GM13977 (cell line): Measurements from ENCODE around the gene NOP10.
"Not testable (repeated sequence)": the region's sequence is repeated elsewhere in the genome, so short reads cannot be mapped to it uniquely, and the experiment has no call there.

ENCODE experiments used
- DNase-seq: peaks from one replicate; pipeline ENCODE4 v3.0.0; 2012; ENCODE audit warnings: low spot score
- in situ Hi-C: fragments of 300-500 bp; cut with MboI; formaldehyde crosslinking; loops from one replicate; pipeline ENCODE4 v1.12.0; 2022; ENCODE audit warnings: low sequenced_read_pairs, low pct_unique_long_range_greater_than_20kb, mixed read lengths, inconsistent platforms; ENCODE audit not compliant: unreplicated experiment
- TF ChIP-seq, protein P1 (sequence below): IDR thresholded peaks from 2 replicates; pipeline ENCODE4 v1.5.1; 2012; ENCODE audit warnings: mild to moderate bottlenecking, control low read depth; ENCODE audit not compliant: insufficient read depth; ENCODE audit errors: extremely low read depth, missing control alignments

Gene NOP10

DNA sequence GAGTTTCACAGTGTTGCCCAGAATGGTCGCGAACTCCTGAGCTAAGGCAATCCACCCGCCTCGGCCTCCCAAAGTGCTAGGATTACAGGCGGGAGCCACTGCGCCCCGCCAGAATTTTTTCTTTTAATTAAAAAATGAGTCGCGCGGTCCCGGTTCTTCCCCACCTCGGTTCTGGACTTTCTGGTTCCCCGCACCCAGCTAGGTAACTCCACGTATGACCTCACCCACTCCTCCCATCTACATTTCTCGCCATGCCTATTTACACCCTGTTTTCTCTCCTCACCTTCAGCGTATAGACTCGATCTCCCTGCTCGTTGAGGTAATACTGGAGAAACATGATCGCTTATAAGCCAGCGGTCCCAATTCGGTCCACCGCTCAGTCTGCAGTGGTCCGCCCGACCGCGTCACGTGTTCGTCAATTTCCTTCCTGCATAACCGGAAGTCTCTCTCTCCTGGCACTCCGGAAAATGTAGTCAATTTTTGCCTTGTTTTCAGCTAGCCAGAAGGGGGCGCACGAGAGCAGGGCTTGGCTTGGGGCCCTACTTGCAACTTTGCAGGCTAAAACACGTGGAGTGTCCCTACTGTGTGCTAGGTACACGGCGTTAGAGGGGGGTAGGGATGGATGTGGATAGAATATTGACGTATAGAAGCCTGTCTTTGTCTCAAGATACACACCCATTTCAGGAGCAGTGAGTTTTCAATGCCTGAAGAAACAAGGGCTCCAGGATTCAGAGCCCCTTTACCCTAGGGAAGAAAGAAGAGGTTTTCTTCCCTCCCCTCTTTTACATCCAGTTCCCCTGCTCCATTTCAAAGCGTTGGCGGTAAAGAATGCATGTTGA is at the start of gene NOP10, which contains the start of gene NUTM1:
Gene NOP10, minus strand, starts transcription at position 400 of the 839 bp plus-strand sequence. Its CDS starts 63 bp downstream, at position 337.
Gene NUTM1, plus strand, starts transcription at position 579 of the 839 bp plus-strand sequence. CDS start 382 bp downstream, outside the sequence.
- TF ChIP-seq, protein P1, sequence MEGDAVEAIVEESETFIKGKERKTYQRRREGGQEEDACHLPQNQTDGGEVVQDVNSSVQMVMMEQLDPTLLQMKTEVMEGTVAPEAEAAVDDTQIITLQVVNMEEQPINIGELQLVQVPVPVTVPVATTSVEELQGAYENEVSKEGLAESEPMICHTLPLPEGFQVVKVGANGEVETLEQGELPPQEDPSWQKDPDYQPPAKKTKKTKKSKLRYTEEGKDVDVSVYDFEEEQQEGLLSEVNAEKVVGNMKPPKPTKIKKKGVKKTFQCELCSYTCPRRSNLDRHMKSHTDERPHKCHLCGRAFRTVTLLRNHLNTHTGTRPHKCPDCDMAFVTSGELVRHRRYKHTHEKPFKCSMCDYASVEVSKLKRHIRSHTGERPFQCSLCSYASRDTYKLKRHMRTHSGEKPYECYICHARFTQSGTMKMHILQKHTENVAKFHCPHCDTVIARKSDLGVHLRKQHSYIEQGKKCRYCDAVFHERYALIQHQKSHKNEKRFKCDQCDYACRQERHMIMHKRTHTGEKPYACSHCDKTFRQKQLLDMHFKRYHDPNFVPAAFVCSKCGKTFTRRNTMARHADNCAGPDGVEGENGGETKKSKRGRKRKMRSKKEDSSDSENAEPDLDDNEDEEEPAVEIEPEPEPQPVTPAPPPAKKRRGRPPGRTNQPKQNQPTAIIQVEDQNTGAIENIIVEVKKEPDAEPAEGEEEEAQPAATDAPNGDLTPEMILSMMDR: peak; percentile 90
- peak; percentile 77 for DNase-seq

DNA sequence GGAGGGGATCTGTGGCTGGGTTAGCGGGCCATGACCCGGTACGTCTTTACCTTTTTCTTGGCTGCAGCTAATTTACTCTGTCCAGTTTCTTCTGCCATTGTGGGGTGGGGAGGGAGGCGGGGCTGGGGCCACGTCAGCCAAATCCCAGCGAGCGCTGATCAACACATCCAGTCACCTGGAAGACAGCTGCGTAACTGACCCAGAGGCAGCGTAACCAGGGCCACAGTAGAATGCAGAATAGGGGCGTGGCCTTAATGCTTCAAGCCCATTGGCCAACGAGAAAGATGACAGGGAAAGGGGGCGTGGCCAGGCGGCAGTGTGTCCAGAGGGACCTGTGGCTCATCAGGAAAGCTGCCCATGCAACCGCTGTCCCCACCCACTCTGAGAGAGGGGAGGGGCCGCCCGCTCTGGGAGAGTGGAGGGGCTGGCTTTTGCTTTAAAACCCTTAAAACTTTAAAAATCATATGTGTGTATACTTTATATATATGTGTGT is 46.7 kb upstream of the NOP10 start:
- DNase-seq, in situ Hi-C loops: not testable (repeated sequence)

More for the DNA sequence above, at the start of gene NOP10, which contains the start of gene NUTM1:
- in situ Hi-C loops: loop anchor here (25.0 kb wide), 1 partner anchor 256 kb away; no protein-coding TSS in a partner anchor

DNA sequence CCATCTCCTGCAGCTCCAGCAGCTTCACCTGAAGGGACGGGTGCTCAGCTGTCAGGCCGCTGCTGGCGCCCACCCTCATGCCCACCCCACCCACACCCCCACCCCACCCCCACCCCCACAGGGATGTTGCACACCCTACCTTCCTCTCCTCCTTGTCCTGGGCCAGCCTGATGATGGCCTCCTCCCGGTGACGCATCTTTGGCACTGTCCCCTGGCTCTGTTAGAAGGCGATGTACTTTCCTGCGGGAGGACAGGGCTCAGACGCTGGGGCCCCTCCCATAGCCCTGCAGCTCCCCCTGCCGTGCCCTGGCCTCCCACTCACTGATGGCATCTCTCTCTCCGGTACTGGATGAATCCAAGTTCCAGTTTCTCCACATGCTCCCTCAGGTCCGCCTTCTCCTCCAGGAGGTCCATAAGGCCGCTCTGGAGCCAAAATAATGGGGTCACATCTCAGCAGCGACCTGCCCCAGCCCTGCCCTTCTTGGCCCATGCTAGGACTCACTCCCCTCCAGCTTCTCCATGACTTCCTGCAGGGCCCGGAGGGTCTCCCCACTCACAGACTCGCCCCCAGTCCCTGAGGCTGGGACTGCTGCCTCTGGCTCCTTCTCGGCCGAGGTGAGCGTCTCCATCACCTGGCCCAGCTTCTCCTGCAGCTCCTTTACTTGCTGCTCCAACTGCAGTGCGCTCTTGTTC is 39.0 kb upstream of the NOP10 start:
- in situ Hi-C loops, DNase-seq: not testable (repeated sequence)

DNA sequence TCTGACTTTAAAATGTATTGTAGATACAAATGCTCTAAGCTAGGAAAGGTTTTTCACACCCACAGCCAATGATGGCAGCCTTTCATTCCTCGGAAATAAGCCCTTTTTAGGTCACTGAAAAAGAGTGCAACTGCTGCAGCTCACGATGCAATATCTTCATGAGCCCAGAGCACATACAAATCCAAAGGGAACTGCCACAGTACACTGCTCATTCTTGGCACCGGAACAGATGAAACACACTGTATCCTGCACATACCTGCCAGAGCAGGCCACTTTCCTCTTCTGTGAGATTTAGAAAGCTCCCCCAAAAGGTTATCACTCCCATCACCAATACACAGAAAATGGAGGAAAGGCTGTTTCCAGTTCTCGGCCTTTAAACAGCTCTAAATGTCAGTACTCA is 37.6 kb upstream of the NOP10 start:
- in situ Hi-C loops, DNase-seq: not testable (repeated sequence)

DNA sequence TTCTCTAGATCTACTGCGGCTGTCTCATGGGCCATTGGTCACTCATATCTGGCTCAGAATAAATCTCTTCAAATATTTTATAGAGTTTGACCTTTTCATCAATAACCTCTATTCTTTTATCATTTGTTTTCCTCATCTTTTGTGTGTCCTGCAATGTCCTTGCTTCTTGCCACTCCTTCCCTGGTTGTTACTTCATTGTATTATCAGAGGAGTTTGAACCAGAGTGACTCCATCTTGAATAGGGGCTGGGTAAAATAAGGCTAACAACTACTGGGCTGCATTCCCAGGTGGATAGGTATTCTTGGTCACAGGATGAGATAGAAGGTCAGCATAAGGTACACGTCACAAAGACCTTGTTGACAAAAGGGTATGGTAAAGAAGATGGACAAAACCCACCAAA is 33.9 kb upstream of the NOP10 start:
- in situ Hi-C loops: no loop called here

DNA sequence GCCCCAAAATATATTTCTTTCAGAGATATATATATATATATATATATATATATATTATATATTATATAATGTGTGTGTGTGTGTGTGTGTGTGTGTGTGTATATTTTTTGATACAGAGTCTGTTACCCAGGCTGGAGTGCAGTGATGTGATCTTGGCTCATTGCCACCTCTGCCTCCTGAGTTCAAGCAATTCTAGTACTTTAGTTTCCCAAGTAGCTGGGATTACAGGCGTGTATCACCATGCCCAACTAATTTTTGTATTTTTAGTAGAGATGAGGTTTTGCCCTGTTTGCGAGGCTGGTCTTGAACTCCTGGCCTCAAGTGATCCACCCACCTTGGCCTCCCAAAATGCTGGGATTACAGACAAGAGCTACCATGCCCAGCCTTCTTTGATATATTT is 32.6 kb upstream of the NOP10 start:
- DNase-seq, in situ Hi-C loops: not testable (repeated sequence)

More for the DNA sequence above, 33.9 kb upstream of the NOP10 start:
- no peak for DNase-seq
- TF ChIP-seq, protein P1: no peak

DNA sequence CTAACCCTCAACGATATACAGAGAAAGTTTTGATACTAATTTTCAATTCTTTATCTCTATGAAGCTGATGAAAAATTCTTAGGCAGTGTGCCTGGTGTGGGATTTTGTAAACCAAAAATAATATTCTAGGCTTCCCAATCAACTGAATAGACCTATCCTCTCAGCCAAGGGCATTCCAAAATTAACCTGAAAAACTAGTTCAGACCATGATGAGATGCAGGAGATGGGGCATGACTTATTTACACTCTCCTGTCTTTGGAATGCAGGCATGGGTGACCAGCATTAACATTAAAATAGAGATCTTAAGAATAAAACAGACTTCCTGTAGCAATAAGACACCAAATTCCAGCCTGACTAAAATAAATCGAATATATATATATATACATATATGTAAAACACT is 31.9 kb upstream of the NOP10 start:
- in situ Hi-C loops: loop anchor here (25.0 kb wide), 1 partner anchor 212 kb away; the partner anchor contains the start of gene GOLGA8B

DNA sequence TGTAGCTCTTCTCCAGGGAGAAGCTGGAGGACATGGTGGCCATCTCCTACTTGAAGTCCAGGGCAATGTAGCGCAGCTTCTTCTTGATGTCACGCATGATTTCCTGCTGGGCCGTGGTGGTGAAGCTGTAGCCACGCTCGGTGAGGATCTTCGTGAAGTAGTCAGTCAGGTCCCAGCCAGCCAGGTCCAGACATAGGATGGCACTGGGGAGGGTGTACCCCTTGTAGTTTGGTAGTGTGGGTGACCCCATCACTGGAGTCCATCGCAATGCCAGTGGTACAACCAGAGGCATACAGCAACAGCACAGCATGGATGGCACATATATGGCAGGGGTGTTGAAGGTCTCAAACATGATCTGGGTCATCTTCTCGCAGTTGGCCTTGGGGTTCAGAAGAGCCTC is 31.0 kb upstream of the NOP10 start:
- in situ Hi-C loops: loop anchor here (25.0 kb wide), 1 partner anchor 213 kb away; the partner anchor contains the start of gene GOLGA8B
- no peak for DNase-seq
- TF ChIP-seq, protein P1: no peak

More for the DNA sequence above, 31.9 kb upstream of the NOP10 start:
- TF ChIP-seq, protein P1: no peak
- no peak for DNase-seq
